Ovary (tissue), 1 donor: ENCODE results near the gene APBA1.

Source experiments
- EP300 ChIP-seq: sonication (generic); formaldehyde crosslinking; IDR thresholded peaks from one replicate; pipeline ENCODE4 v1.6.1; 2017; ENCODE audit warnings: antibody characterized with exemption
- POLR2A ChIP-seq: fragments of 450-650 bp; IDR thresholded peaks from one replicate; pipeline ENCODE4 v1.6.1; 2017; ENCODE audit warnings: antibody characterized with exemption, mild to moderate bottlenecking, moderate library complexity

GRCh38 chr9:69431777-69432176, 240.4 kb downstream of the APBA1 start:
- TF ChIP-seq EP300: no peak
- no peak for TF ChIP-seq POLR2A
